ENCODE measurements around the gene ALCAM.

Gene ALCAM

DNA sequence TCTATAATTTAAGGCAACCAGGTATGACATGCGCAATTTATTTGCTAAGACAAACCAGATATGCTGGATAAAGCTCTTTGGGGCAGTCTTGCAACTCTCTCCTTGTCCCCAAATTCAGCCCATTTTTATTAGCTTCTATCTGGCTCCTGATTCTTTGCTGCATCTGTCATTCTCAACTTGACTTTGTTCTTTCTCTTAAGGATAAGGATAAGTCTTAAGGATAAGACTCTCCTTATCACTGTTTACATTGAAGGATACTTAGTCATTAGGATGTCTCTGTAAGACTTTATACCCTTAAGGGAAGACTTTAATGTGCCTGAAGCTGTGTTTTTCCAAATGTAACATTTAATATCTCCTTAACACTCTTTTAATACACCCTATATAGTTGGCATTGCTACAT lies 49.2 kb downstream of the ALCAM start:
- no peak for TF ChIP-seq NFIC (IDR thresholded peaks at IDR 0.05)

- TF ChIP-seq MAX (IDR thresholded peaks at IDR 0.05) (no peak), ZBTB7A (IDR thresholded peaks at IDR 0.05; ENCODE audit: low read depth) (no peak), TAF1 (IDR thresholded peaks at IDR 0.05; ENCODE audit: low read depth) (no peak), FOXM1 (IDR thresholded peaks at IDR 0.05; ENCODE audit: borderline replicate concordance, low read depth) (no peak), USF1 (IDR thresholded peaks at IDR 0.05) (no peak), YY1 (IDR thresholded peaks at IDR 0.05; ENCODE audit: low read depth) (no peak), NFIC (IDR thresholded peaks at IDR 0.05) (no peak), RAD21 (IDR thresholded peaks at IDR 0.05; ENCODE audit: low read depth) (no peak), EP300 (IDR thresholded peaks at IDR 0.05; ENCODE audit: borderline replicate concordance) (no peak), TCF12 (IDR thresholded peaks at IDR 0.05; ENCODE audit: low read depth) (no peak), CEBPB (IDR thresholded peaks at IDR 0.05) (no peak), TEAD4 (IDR thresholded peaks at IDR 0.05) (no peak), EGR1 (IDR thresholded peaks at IDR 0.05) (no peak), CREB1 (IDR thresholded peaks at IDR 0.05; ENCODE audit: low read depth) (no peak)
- TF ChIP-seq, protein P1, sequence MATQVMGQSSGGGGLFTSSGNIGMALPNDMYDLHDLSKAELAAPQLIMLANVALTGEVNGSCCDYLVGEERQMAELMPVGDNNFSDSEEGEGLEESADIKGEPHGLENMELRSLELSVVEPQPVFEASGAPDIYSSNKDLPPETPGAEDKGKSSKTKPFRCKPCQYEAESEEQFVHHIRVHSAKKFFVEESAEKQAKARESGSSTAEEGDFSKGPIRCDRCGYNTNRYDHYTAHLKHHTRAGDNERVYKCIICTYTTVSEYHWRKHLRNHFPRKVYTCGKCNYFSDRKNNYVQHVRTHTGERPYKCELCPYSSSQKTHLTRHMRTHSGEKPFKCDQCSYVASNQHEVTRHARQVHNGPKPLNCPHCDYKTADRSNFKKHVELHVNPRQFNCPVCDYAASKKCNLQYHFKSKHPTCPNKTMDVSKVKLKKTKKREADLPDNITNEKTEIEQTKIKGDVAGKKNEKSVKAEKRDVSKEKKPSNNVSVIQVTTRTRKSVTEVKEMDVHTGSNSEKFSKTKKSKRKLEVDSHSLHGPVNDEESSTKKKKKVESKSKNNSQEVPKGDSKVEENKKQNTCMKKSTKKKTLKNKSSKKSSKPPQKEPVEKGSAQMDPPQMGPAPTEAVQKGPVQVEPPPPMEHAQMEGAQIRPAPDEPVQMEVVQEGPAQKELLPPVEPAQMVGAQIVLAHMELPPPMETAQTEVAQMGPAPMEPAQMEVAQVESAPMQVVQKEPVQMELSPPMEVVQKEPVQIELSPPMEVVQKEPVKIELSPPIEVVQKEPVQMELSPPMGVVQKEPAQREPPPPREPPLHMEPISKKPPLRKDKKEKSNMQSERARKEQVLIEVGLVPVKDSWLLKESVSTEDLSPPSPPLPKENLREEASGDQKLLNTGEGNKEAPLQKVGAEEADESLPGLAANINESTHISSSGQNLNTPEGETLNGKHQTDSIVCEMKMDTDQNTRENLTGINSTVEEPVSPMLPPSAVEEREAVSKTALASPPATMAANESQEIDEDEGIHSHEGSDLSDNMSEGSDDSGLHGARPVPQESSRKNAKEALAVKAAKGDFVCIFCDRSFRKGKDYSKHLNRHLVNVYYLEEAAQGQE (IDR thresholded peaks at IDR 0.05; ENCODE audit: low read depth): no peak
These were observed 51.0 kb downstream of the ALCAM start for GRCh38 chr3:105417525-105418289.

GRCh38 chr3:105422645-105423044 lies 55.9 kb downstream of the ALCAM start:
- TF ChIP-seq ZBTB7A (IDR thresholded peaks at IDR 0.05; ENCODE audit: low read depth): no peak
- TF ChIP-seq TCF12 (IDR thresholded peaks at IDR 0.05; ENCODE audit: low read depth): no peak
- TF ChIP-seq USF1 (IDR thresholded peaks at IDR 0.05): no peak
- no peak for TF ChIP-seq NFIC (IDR thresholded peaks at IDR 0.05)
- no peak for TF ChIP-seq FOXM1 (IDR thresholded peaks at IDR 0.05; ENCODE audit: borderline replicate concordance, low read depth)
- TF ChIP-seq RAD21 (IDR thresholded peaks at IDR 0.05; ENCODE audit: low read depth): no peak
- no peak for TF ChIP-seq MAX (IDR thresholded peaks at IDR 0.05)
- no peak for TF ChIP-seq TAF1 (IDR thresholded peaks at IDR 0.05; ENCODE audit: low read depth)
- TF ChIP-seq, protein P1 (IDR thresholded peaks at IDR 0.05; ENCODE audit: low read depth): no peak
- no peak for TF ChIP-seq TEAD4 (IDR thresholded peaks at IDR 0.05)

GRCh38 chr3:105423397-105423796 lies 56.7 kb downstream of the ALCAM start:
- TF ChIP-seq TEAD4 (IDR thresholded peaks at IDR 0.05) (no peak), YY1 (IDR thresholded peaks at IDR 0.05; ENCODE audit: low read depth) (no peak), USF1 (IDR thresholded peaks at IDR 0.05) (no peak), ZBTB7A (IDR thresholded peaks at IDR 0.05; ENCODE audit: low read depth) (no peak), CEBPB (IDR thresholded peaks at IDR 0.05) (no peak), TAF1 (IDR thresholded peaks at IDR 0.05; ENCODE audit: low read depth) (no peak), EP300 (IDR thresholded peaks at IDR 0.05; ENCODE audit: borderline replicate concordance) (no peak), FOXM1 (IDR thresholded peaks at IDR 0.05; ENCODE audit: borderline replicate concordance, low read depth) (no peak), CREB1 (IDR thresholded peaks at IDR 0.05; ENCODE audit: low read depth) (no peak), RAD21 (IDR thresholded peaks at IDR 0.05; ENCODE audit: low read depth) (no peak), TCF12 (IDR thresholded peaks at IDR 0.05; ENCODE audit: low read depth) (no peak), EGR1 (IDR thresholded peaks at IDR 0.05) (no peak), MAX (IDR thresholded peaks at IDR 0.05) (no peak)
- TF ChIP-seq, protein P1 (IDR thresholded peaks at IDR 0.05; ENCODE audit: low read depth): no peak

Measured in Ishikawa (cell line).